Neuronal stem cell (in vitro differentiated cells): ENCODE results near the gene SENP7.

Experiments used
- DNase-seq: peaks from one replicate; pipeline ENCODE4 v3.0.0-alpha.2; 2013; ENCODE audit warnings: low spot score
- H2AFZ ChIP-seq: one replicate; pipeline ENCODE4 v1.6.1; 2013; ENCODE audit warnings: mild to moderate bottlenecking, low read length, inconsistent platforms
- H2AK5ac ChIP-seq: 2 replicates; pipeline ENCODE4 v1.6.1; 2013; ENCODE audit warnings: low read depth, mild to moderate bottlenecking, inconsistent platforms, low read length, moderate library complexity, mixed read lengths
- H2BK120ac ChIP-seq: 2 replicates; pipeline ENCODE4 v1.6.1; 2013; ENCODE audit warnings: low read depth, mild to moderate bottlenecking, inconsistent platforms, low read length, moderate library complexity, mixed read lengths
- H2BK12ac ChIP-seq: one replicate; pipeline ENCODE4 v1.6.1; 2013; ENCODE audit warnings: low read length, inconsistent platforms
- H2BK15ac ChIP-seq: 2 replicates; pipeline ENCODE4 v1.6.1; 2013; ENCODE audit warnings: mild to moderate bottlenecking, low read length, inconsistent platforms, mixed read lengths
- H2BK5ac ChIP-seq: one replicate; pipeline ENCODE4 v1.6.1; 2013; ENCODE audit warnings: inconsistent platforms, mild to moderate bottlenecking, low read length, moderate library complexity
- H3K14ac ChIP-seq: one replicate; pipeline ENCODE4 v1.6.1; 2013; ENCODE audit warnings: low read length, inconsistent platforms
- H3K18ac ChIP-seq: 2 replicates; pipeline ENCODE4 v1.6.1; 2013; ENCODE audit warnings: low read length, inconsistent platforms
- H3K23ac ChIP-seq: 2 replicates; pipeline ENCODE4 v1.6.1; 2013; ENCODE audit warnings: low read depth, mild to moderate bottlenecking, mixed read lengths, low read length, inconsistent platforms; ENCODE audit not compliant: poor library complexity
- H3K27ac ChIP-seq: replicated peaks from 3 replicates; pipeline ENCODE4 v1.5.1; 2013; ENCODE audit warnings: low read length, inconsistent platforms
- H3K27me3 ChIP-seq, 3 experiments: 2 replicates each; pipeline ENCODE4 v1.6.1; 2013; ENCODE audit warnings: low read length in 3 of 3, mild to moderate bottlenecking in 2 of 3, inconsistent platforms in 1 of 3, low read depth in 1 of 3, mixed read lengths in 1 of 3, moderate library complexity in 1 of 3; ENCODE audit not compliant: control insufficient read depth in 3 of 3, insufficient read depth in 3 of 3
- H3K36me3 ChIP-seq, 2 donors: replicated peaks in 1 of 2; 2 replicates each; pipeline ENCODE4 v1.6.1; 2013; ENCODE audit warnings: low read length in 2 of 2; ENCODE audit not compliant: control insufficient read depth in 2 of 2, insufficient read depth in 2 of 2
- H3K4ac ChIP-seq: 2 replicates; pipeline ENCODE4 v1.6.1; 2013; ENCODE audit warnings: inconsistent platforms, mild to moderate bottlenecking, low read length, moderate library complexity
- H3K4me1 ChIP-seq, 2 donors: 1 replicate in 1 of 2; 2 replicates in 1 of 2; pipeline ENCODE4 v1.6.1; 2013; ENCODE audit warnings: low read length in 2 of 2, low read depth in 1 of 2; ENCODE audit not compliant: control insufficient read depth in 2 of 2, insufficient read depth in 1 of 2
- H3K4me2 ChIP-seq: one replicate; pipeline ENCODE4 v1.6.1; 2013; ENCODE audit warnings: mild to moderate bottlenecking, low read length, inconsistent platforms; ENCODE audit not compliant: insufficient read depth, poor library complexity, severe bottlenecking
- H3K4me3 ChIP-seq, 2 donors: 2 replicates each; pipeline ENCODE4 v1.5.1; 2013; ENCODE audit warnings: low read length in 2 of 2, mild to moderate bottlenecking in 2 of 2, inconsistent platforms in 1 of 2, moderate library complexity in 1 of 2
- H3K79me1 ChIP-seq: one replicate; pipeline ENCODE4 v1.6.1; 2013; ENCODE audit warnings: low read depth, mild to moderate bottlenecking, inconsistent platforms, low read length, moderate library complexity
- H3K9ac ChIP-seq: one replicate; pipeline ENCODE4 v1.6.1; 2013; ENCODE audit warnings: mild to moderate bottlenecking, low read depth, low read length, inconsistent platforms; ENCODE audit not compliant: poor library complexity
- H3K9me3 ChIP-seq, 2 donors: replicated peaks in 1 of 2; 2 replicates each; pipeline versions ENCODE3 to v1.6.1; 2013; ENCODE audit warnings: low read length in 2 of 2, mild to moderate bottlenecking in 2 of 2, inconsistent platforms in 1 of 2, low read depth in 1 of 2, mixed read lengths in 1 of 2, moderate library complexity in 1 of 2; ENCODE audit not compliant: control insufficient read depth in 2 of 2, insufficient read depth in 1 of 2
- H4K8ac ChIP-seq: one replicate; pipeline ENCODE4 v1.6.1; 2013; ENCODE audit warnings: low read depth, mild to moderate bottlenecking, inconsistent platforms, low read length, moderate library complexity
- H4K91ac ChIP-seq: one replicate; pipeline ENCODE4 v1.6.1; 2013; ENCODE audit warnings: low read length, low read depth, mild to moderate bottlenecking, inconsistent platforms; ENCODE audit not compliant: poor library complexity
- WGBS, 2 donors: extraction: QIAGEN DNeasy Blood & Tissue Kit; methylation state at CpG; one replicate each; pipeline ENCODE4 v1.1.7; 2013; ENCODE audit warnings: missing lambda C conversion rate in 2 of 2, mixed read lengths in 1 of 2; ENCODE audit not compliant: insufficient read length in 2 of 2, insufficient replicate concordance in 1 of 2; ENCODE audit errors: extremely low coverage in 2 of 2; 5-methylcytosine and 5-hydroxymethylcytosine counted together

SENP7 gene

DNA sequence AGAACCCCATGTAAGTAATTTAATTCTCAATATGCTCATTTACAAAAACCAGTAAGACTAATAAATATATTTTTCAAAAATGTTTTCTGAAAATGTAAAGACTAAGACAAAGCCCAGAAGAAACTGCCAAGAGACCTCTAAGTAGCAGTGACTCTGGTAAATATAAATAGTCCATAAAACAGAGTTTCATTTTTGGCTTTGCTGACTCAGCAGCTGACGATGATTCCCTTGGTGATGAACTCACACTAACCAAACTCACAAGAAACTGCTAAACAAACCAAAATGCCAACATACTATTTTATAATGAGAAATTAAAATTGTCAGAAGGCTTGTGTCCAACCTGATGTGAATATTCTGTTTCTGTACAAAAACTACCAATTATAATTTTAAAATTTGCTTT, 161.2 kb downstream of the SENP7 start:
- no peak overlapping the region for H3K18ac ChIP-seq
- no peak overlapping the region for H3K23ac ChIP-seq
- H3K27me3 ChIP-seq: no peaks in the 10 kb centered on the region
- H3K4me1 ChIP-seq: no peaks in the 10 kb centered on the region
- peaks cover 0 to 4% of the 10 kb centered on the region in 2 donors for H3K9me3 ChIP-seq
- H2BK12ac ChIP-seq: no peak overlapping the region
- H3K14ac ChIP-seq: no peak overlapping the region
- H2BK5ac ChIP-seq: no peak overlapping the region
- H2BK15ac ChIP-seq: no peak overlapping the region
- H3K27ac ChIP-seq: no peak overlapping the region
- H3K4me3 ChIP-seq: no peak overlapping the region
- H4K8ac ChIP-seq: no peak overlapping the region
- no peak overlapping the region for H4K91ac ChIP-seq
- H2AK5ac ChIP-seq: no peak overlapping the region
- H3K36me3 ChIP-seq: peaks cover 0 to 7% of the 10 kb centered on the region in 2 donors
- H2AFZ ChIP-seq: no peak overlapping the region
- H3K4me2 ChIP-seq: no peak overlapping the region
- no peak for DNase-seq
- H3K4ac ChIP-seq: no peak overlapping the region
- H2BK120ac ChIP-seq: no peak overlapping the region
- H3K79me1 ChIP-seq: no peaks in the 10 kb centered on the region
- no CpG with 5 or more reads among the region's 1 CpG for WGBS, 2 donors
- H3K9ac ChIP-seq: no peak overlapping the region

DNA sequence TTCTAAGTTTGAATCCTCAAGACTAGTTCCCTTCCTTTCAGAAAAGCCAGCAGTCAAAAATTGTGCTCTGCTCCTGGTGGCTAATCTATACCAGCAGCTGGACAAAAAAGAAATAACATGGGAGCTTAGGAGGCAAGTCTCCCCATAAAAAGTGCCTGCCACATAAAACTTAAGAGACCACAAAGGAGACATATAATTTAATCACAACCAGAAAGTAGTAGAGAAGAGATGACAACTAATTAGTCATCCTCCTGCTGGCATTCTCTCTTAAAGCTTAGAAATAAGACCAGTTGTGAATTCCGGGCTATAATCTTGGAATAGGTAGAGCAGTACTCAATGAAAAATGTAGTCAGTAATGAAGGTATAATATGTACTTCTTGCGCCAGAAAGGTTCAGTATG, 172.4 kb downstream of the SENP7 start:
- Histone ChIP-seq H3K79me1 (no peaks in the 10 kb centered on the region), H3K4ac (no peak overlapping the region), H3K27me3 (no peaks in the 10 kb centered on the region), H4K8ac (no peak overlapping the region), H3K23ac (no peak overlapping the region), H2BK5ac (no peak overlapping the region), H3K14ac (no peak overlapping the region), H2BK120ac (no peak overlapping the region), H3K36me3 (peaks cover 2 to 39% of the 10 kb centered on the region in 2 donors), H3K4me3 (no peak overlapping the region), H3K18ac (no peak overlapping the region), H2AFZ (no peak overlapping the region), H3K9ac (no peak overlapping the region), H3K4me2 (no peak overlapping the region), H3K27ac (no peak overlapping the region), H2AK5ac (no peak overlapping the region), H2BK15ac (no peak overlapping the region), H3K9me3 (no peaks in the 10 kb centered on the region), H4K91ac (no peak overlapping the region), H2BK12ac (no peak overlapping the region), H3K4me1 (no peaks in the 10 kb centered on the region)
- no CpG with 5 or more reads among the region's 2 CpGs for whole genome bisulfite sequencing, 2 donors
- no peak for DNase-seq

DNA sequence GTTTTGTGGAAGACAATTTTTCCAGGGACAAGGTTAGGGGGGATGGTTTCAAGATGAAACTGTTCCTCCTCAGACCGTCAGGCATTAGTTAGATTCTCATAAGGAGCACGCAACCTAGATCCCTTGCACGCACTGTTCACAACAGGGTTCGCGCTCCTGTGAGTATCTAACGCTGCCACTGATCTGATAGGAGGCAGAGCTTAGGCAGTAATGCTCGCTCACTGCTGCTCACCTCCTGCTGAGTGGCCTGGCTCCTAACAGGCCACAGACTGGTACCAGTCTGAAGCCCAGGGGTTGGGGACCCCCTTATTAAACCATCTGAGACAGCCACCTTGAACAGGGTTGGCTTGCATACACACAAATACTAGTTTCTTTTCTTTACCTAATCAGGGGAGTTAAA, 179.1 kb downstream of the SENP7 start:
- Histone ChIP-seq H2AFZ (no peak overlapping the region), H3K4me1 (peaks cover 0 to 2% of the 10 kb centered on the region in 2 donors), H2BK5ac (no peak overlapping the region), H2AK5ac (no peak overlapping the region), H4K91ac (no peak overlapping the region), H2BK12ac (no peak overlapping the region), H3K4me3 (no peak overlapping the region), H3K4me2 (no peak overlapping the region), H3K23ac (no peak overlapping the region), H3K36me3 (peaks cover 0 to 55% of the 10 kb centered on the region in 2 donors), H3K9me3 (no peaks in the 10 kb centered on the region), H3K27ac (no peak overlapping the region), H3K4ac (no peak overlapping the region), H3K14ac (no peak overlapping the region), H4K8ac (no peak overlapping the region), H3K27me3 (no peaks in the 10 kb centered on the region), H2BK120ac (no peak overlapping the region), H2BK15ac (no peak overlapping the region), H3K79me1 (no peaks in the 10 kb centered on the region), H3K18ac (no peak overlapping the region), H3K9ac (no peak overlapping the region)
- DNase-seq: no peak
- WGBS, 2 donors: no CpG with 5 or more reads among the region's 7 CpGs

DNA sequence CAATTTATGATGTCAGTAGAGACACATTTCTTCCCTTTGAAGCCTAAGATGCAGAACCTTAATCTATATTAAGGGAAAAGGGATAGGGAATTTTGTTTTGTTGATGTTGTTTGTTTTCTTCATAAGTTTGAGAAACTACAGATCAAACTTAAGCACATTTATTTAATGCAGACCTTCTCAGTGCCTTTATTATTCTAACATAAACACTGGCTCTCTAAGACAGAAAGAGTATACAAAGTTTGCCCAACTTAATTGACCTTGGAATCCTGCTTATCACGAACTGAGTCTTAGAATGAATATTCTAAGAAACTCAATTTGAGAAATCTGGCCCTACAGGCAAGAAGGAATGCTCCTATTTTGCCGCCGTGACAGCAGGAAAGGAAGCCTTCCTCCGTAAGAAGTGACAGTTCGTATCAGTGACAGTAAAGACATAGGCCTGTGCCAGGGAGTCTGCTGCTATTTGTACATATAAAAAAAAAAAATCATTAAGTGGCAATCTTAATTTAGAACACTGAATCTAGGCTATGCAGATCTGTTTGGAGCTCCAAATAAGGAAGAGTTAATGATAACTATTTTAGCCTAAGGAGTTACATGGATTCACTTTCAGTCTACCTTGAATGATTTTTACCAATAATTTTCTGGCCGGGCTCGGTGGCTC, 183.9 kb downstream of the SENP7 start:
- no peak overlapping the region for H2BK5ac ChIP-seq
- H3K79me1 ChIP-seq: no peaks in the 10 kb centered on the region
- no CpG with 5 or more reads among the region's 7 CpGs for WGBS, 2 donors

More for the DNA sequence above, 183.9 kb downstream of the SENP7 start:
- Histone ChIP-seq H3K23ac (no peak overlapping the region), H3K9me3 (no peaks in the 10 kb centered on the region), H2AFZ (no peak overlapping the region), H3K4me3 (no peak overlapping the region), H3K9ac (no peak overlapping the region), H4K8ac (no peak overlapping the region), H3K4ac (no peak overlapping the region), H4K91ac (no peak overlapping the region), H3K4me2 (no peak overlapping the region), H3K36me3 (peaks cover 0 to 50% of the 10 kb centered on the region in 2 donors), H2AK5ac (no peak overlapping the region), H2BK120ac (no peak overlapping the region), H3K14ac (no peak overlapping the region), H3K4me1 (peaks cover 0 to 2% of the 10 kb centered on the region in 2 donors), H3K27ac (no peak overlapping the region), H3K27me3 (no peaks in the 10 kb centered on the region), H2BK12ac (no peak overlapping the region), H2BK15ac (no peak overlapping the region), H3K18ac (no peak overlapping the region)
- no peak for DNase-seq
